HG03520 (cell line): Measurements from ENCODE around the gene COLEC12.

Experiments used
- ATAC-seq: cut with Tn5 transposase; IDR thresholded peaks from one replicate; pipeline ENCODE4 v1.9.1; 2021; ENCODE audit warnings: mild to moderate bottlenecking, moderate library complexity; ENCODE audit not compliant: unreplicated experiment

Gene COLEC12

GRCh38 chr18:475202-476031, 25.1 kb downstream of the COLEC12 start:
- no peak for ATAC-seq

DNA sequence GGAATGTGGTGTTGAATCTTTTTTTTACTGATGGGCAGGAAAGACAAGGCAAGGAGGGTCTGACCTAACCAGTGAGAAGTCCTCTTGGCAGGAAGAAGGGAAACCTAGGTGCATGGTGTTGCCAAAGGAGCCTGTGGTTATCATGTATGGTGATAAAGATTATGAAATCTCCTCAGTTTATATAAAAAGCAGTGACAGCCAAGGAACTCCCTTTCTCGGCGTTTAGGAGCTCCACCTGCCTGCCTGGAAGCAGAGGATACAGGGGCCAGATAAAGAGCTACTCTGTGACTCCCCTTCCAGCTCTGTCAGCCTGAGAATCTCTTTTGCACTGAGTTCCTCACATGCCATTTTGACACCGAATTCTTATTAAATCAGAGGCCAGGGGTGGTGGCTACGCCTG, 26.1 kb downstream of the COLEC12 start:
- no peak for ATAC-seq

GRCh38 chr18:473802-474201, 26.7 kb downstream of the COLEC12 start:
- ATAC-seq = no peak

GRCh38 chr18:471716-472115, 28.8 kb downstream of the COLEC12 start:
- no peak for ATAC-seq

GRCh38 chr18:470661-471501, 29.6 kb downstream of the COLEC12 start:
- no peak for ATAC-seq

- no peak for ATAC-seq
These were observed 31.3 kb downstream of the COLEC12 start for GRCh38 chr18:468955-469790.

GRCh38 chr18:463827-464541, 36.5 kb downstream of the COLEC12 start:
- ATAC-seq = no peak

DNA sequence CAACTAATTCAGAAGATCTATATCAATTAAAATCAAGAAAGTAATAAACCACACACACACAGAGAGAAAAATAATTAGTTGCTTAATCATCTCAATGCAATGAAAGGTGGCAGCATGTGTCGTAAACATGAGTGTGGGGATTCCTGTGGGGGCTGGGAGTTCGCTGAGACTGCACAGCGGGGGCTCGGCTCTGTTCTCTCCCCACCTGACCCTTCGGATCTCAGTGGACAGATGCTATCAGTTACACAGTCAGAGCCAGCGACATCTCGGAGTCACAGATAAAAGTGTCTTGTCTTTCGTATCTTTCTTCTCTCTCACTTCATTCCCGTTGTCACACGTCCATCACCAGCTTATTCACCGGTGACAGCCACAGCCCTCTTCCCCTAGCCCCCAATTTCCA, 37.1 kb downstream of the COLEC12 start:
- no peak for ATAC-seq

- no peak for ATAC-seq
These were observed 38.7 kb downstream of the COLEC12 start for GRCh38 chr18:461762-462161.

GRCh38 chr18:460791-461190, 39.7 kb downstream of the COLEC12 start:
- no peak for ATAC-seq

DNA sequence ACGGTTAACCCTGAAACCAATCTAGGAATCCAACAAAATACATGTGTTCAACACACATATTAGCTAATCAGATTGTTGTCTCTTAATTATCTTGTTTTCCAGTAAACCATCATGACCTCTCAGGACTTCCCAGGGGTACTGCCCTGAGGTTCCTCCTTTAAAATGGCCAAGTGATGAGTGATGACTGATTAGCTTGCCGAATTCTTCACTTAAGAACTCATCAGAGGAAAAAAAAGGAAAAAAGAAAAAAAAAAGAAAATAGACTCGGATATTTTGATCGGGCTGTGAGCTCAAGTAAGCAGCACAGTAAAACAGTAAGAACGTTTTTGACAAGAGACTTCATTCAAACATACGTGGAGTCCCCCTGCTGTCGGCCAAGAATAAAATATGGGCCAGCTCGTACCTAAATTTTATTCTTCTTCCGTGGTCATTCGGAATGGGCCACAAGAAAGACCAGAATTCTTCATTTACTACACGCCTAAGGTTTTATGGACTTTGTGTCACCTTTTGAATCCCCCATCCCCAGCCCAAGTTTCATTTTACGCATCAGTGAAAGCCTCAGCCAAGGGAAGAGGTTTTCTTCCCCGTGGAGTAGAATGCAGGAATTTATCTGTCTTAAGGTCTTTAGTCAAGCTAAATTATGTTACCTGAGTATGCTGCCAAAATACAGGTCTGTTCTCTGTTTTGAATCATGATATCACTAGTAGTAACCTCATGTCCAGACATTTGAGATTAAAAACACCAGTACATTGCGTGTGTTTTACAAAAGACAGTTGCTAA, 40.5 kb downstream of the COLEC12 start:
- ATAC-seq = no peak

- no peak for ATAC-seq
These were observed 42.7 kb downstream of the COLEC12 start for GRCh38 chr18:457521-458412.

- no peak for ATAC-seq
These were observed 43.4 kb downstream of the COLEC12 start for GRCh38 chr18:457140-457519.

DNA sequence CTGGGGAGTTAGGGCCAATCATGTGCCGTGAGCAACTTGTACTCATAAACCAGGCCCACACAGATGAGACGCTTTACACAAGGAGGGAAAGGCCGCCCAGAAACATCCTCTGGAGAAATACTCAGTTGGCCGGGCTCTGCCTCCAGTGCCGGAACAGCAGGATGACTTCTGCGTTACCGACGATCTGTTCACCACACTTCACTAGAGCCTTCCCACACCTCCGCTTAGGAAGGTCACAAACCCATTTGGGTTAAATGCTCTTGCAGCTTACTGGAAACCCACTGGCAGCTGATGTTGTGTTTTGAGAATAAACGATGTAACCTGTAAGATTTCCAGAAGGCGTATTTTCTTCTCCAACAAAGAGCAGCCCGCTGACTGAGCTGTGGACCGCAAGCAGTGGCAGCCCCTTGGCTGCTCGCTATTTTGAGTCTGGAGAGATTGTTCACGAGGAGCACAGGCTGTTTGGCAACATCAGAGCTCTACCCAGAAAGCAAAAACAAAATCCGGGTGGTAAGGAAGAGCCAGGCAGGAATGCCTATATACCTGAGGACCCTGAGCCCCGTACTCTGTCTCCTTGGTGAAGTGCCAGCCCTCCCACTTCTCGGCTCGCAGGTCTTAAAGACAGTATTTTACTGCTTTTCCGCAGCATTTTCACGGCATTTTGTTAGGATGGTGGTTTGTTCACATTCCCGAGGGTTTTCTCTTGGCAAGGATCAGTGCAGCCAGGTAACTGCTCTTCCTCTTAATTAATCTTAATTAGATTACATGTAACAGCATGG, 44.0 kb downstream of the COLEC12 start:
- no peak for ATAC-seq

DNA sequence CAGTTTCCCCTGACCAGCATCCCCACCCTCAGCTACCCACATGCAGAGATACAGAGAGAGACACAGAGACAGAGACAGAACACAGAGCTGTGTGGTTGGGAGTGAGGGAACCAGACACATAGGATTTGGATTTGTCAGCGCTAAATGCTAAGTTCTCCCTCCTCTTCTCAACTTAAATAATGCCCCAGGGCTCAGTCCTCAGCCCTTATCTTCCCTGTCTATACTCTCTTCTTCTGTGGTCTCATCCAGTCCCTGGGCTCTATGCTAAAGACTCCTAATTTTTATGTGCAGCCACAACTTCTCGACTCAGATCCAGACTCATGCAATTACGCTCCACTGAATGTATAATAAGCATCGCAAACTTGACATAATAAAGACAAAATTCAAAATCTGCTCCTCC, 47.1 kb downstream of the COLEC12 start:
- no peak for ATAC-seq

DNA sequence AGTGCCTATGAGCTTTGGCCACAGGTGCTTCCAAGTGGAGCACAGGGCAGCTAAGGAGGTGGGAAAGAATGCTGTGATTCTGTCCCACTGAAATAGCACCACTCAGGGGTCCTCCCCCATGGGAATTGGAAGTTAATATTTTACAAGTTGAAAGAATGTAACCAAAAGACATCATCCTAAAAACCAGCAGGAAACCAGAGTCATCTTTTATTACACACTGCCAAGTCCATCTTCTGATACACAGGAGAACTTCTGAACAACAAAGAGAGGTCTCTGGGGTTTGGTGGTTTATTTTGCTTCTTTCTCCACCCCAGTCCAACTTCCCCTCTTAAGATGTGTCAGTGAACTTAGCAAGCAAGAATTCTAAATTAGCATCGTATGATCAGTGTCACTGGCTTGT, 47.7 kb downstream of the COLEC12 start:
- ATAC-seq = no peak

GRCh38 chr18:449374-449773, 51.1 kb downstream of the COLEC12 start:
- ATAC-seq = no peak
